Prostate gland (tissue), 2 donors: ENCODE results near the gene THBS2.

Experiments used
- POLR2A ChIP-seq: fragments of 450-650 bp; IDR thresholded peaks from one replicate; pipeline ENCODE4 v1.6.1; 2016; ENCODE audit warnings: antibody characterized with exemption, mild to moderate bottlenecking
- TF ChIP-seq, protein P1 (sequence below), 4 experiments: fragments of 200-600 bp in 2 of 4; fragments of 450-650 bp in 2 of 4; sonication (generic) in 2 of 4; IDR thresholded peaks; 1 replicate in 3 of 4; 2 replicates in 1 of 4; pipeline ENCODE4 v1.5.1; 2016 to 2019; ENCODE audit warnings: antibody characterized with exemption in 4 of 4, mild to moderate bottlenecking in 2 of 4, moderate library complexity in 2 of 4

DNA sequence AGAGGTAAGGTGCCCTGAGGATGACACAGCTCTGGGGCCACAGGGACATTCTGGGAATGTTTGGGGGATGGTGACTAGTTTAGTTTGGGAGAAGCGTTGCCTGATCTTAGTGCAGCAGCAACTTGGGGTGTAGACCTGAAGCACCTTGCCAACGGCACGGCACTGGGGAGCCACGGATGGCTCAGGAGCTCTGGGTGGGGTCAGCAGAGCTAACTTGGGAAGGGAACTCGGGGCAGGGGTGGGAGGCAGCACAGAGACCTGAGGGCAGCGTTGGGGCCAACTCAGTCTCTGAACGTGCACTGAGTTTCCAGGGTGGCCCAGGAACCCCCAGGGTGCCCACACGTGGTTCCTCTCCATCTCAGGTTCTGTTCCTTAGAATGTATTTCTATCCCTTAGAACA is 14.9 kb downstream of the THBS2 start:
- TF ChIP-seq POLR2A: no peak
- TF ChIP-seq, protein P1, sequence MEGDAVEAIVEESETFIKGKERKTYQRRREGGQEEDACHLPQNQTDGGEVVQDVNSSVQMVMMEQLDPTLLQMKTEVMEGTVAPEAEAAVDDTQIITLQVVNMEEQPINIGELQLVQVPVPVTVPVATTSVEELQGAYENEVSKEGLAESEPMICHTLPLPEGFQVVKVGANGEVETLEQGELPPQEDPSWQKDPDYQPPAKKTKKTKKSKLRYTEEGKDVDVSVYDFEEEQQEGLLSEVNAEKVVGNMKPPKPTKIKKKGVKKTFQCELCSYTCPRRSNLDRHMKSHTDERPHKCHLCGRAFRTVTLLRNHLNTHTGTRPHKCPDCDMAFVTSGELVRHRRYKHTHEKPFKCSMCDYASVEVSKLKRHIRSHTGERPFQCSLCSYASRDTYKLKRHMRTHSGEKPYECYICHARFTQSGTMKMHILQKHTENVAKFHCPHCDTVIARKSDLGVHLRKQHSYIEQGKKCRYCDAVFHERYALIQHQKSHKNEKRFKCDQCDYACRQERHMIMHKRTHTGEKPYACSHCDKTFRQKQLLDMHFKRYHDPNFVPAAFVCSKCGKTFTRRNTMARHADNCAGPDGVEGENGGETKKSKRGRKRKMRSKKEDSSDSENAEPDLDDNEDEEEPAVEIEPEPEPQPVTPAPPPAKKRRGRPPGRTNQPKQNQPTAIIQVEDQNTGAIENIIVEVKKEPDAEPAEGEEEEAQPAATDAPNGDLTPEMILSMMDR (IDR thresholded peaks at IDR 0.05): no peak
